ENCODE data around the gene ENG.
"Not testable (repeated sequence)": the region's sequence is repeated elsewhere in the genome, so short reads cannot be mapped to it uniquely, and the experiment has no call there.

ENG gene

GRCh38 chr9:127865645-127866464 is 11.4 kb upstream of the ENG start:
- no peak for DNase-seq (ENCODE audit: low spot score)

- no peak for DNase-seq (ENCODE audit: low spot score)
These were observed 8.7 kb upstream of the ENG start for GRCh38 chr9:127863191-127863621.

DNA sequence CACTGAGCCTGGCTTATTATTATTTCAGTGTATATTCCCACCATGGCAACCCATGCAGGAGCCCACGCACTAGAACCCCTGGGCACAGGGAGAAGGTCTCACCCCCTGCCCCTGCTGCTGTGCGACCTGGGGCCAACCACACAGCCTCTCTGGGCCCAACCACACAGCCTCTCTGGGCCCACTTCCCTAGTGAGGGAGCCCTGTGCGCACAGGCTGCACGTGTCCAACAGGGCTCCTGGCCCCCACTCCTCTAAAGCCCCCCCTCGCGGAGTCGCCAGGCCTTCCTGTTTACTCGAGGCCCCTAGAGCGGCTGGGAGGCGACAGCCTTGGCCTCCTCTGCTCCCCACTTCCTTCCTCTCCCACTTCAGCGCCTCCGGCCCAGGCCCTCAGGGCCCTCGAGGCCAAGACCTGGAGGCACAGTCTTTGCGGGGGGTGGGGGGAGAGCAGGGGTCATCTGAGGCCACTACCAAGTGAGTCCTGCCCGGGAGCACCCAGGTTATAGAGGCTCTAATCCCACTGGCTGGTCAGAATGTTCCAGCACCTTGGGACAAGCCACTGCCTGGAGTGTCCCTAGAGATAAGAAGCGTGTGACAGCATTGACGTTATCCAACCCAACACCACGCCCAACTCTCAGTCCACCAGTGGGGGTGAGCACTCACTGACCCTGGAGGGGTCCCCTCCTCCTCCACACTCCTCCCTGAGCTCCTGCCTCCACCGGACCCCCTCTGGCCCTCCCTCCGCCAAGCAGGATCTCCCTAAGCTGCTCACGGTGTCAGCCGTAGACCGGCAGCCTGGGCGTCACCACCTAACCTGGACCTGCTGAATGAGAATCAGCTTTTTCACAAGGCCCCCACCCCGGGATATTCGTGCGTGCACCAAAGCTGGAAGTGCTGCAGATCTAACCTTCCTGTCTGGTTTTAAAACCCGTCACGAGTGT is 7.9 kb upstream of the ENG start:
- DNase-seq (ENCODE audit: low spot score) = peak; percentile 65

- DNase-seq (ENCODE audit: low spot score) = no peak
These were observed 6.3 kb upstream of the ENG start for GRCh38 chr9:127860779-127861178.

DNA sequence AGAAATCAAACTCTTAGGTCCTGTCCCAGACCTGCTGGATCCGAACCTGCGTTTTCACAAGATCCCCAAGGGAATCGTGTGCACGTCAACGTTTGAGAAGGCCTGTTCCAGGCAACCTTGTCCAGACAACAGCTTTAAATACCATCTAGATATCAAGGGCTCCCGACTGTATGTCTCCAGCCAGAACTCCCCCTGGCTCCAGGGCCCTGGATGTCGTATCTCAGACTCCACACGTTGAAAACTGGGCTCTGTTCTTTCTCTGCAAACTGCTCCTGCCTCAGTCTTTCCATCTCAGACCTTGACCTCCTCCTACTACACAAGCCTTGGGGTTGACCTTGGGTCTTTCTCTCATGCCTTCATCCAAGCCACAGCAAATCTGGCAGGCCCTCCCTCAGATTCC is 5.8 kb upstream of the ENG start:
- DNase-seq (ENCODE audit: low spot score) = no peak

DNA sequence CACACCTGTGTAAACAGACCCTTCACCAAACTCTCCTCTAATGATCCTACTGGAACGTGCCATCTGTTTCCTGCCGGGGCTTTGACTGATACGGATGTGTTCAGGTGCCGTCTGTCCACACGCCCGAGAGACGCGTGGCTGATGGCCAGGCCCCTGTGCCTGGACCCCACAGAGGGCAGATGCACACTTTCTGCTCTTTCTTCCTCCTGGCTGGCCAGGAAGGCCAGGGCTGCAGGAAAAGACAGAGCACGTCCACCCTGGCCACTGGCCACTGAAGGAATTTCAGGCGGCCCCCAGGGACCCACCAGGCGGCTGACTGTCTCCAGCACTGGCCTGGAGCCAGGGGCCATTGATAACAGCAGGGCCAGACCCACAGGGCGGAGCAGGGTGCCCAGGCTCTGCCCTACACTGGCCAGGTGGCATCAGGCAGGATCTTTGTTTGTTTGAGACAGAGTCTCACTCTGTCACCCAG is 3.6 kb upstream of the ENG start:
- DNase-seq (ENCODE audit: low spot score) = no peak

DNA sequence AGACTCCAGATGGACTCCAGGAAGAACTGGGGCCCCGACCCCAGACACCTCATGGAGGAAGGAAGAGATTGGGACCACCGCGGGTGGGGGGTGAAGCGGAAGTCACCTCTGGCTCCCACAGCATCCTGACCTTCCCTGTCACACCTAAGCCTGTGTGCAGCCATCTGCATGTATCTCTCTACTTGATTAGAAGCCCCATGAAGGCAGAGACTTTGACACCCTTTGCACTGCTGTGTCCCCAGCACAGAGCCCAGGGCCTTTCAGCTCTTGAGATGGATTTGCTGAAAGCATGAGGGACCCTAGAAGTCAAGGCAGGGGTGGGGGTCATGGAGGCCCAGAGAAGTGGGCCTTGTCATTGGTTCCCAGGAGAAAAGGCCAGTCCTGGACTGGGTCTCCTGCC is 2.8 kb upstream of the ENG start:
- no peak for DNase-seq (ENCODE audit: low spot score)

GRCh38 chr9:127856729-127857116 is 2.3 kb upstream of the ENG start:
- no peak for DNase-seq (ENCODE audit: low spot score)

- DNase-seq (ENCODE audit: low spot score) = no peak
These were observed 1.8 kb upstream of the ENG start for GRCh38 chr9:127856094-127856728.

DNA sequence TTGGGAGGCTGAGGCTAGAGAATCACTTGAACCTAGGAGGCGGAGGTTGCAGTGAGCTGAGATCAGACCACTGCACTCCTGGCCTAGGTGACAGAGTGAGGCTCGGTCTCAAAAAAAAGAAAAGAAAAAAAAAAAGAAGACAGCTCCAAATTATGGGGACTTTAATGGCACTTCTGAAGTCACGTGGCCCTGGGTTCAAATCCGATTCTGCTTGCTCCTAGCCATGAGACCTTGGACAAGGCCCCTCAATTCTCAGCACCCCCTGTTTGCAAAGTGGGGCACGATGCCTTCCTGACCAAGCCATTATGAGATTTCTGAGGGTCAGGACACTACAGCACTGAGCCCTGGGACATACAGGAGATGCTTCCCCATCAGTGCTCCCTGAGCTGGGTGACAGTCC is 1.1 kb upstream of the ENG start:
- no peak for DNase-seq (ENCODE audit: low spot score)

- DNase-seq (ENCODE audit: low spot score) = no peak
These were observed 502 bp upstream of the ENG start for GRCh38 chr9:127854960-127855359.

GRCh38 chr9:127853312-127854183 is 910 bp downstream of the ENG start:
- no peak for DNase-seq (ENCODE audit: low spot score)

GRCh38 chr9:127852829-127853228 is 1.6 kb downstream of the ENG start:
- DNase-seq (ENCODE audit: low spot score) = no peak

GRCh38 chr9:127850286-127850830 is 4.1 kb downstream of the ENG start:
- no peak for DNase-seq (ENCODE audit: low spot score)

GRCh38 chr9:127848756-127849504 is 5.5 kb downstream of the ENG start:
- no peak for DNase-seq (ENCODE audit: low spot score)

DNA sequence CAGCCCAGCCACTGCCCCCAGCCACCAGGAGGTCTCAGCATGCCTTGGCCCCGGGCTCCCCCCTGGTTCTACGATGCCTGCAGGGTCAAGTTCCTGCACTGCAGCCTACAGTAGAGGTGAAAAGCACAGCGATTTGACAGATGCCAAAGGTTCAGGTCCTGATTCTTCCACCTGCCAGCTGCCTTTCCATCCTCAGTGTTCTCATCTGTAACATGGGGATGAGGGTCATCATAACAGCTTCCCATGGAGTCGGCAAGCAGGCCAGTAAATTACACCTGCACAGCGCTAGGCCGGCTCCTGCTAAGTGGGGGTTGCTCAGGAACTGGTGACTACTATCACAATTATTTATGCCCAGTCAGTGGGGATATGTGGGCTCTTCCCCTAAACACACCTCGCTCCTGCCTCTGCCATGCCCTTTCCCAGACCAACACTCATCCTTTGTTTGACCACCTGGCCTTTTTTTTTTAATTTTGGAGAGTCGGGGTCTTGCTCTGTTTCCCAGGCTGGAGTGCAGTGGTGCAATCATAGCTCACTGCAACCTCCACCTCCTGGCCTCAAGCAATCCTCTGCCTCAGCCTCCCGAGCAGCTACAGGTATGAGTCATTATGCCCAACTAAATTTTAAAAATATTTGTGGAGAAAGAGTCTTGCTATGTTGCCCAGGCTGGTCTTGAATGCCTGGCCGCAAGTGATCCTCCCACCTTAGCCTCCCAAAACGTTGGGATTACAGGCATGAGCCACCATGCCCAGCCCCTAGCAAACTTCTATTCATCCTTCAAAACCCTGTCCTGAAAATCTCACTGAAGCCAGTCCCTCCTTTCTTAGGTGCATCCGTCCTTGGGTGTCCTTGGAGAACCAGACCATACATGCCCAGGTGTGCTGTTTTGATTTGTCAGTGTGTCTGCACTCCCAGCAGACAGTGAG is 6.4 kb downstream of the ENG start:
- DNase-seq (ENCODE audit: low spot score) = no peak

GRCh38 chr9:127847178-127847510 is 7.3 kb downstream of the ENG start:
- DNase-seq (ENCODE audit: low spot score) = no peak

GRCh38 chr9:127846443-127847177 is 7.8 kb downstream of the ENG start:
- no peak for DNase-seq (ENCODE audit: low spot score)

GRCh38 chr9:127845619-127846018 is 8.8 kb downstream of the ENG start:
- DNase-seq (ENCODE audit: low spot score) = not testable (repeated sequence)

Measured in globus pallidus (tissue), 1 donor.